T-cell (primary cell): ENCODE data around the gene RPH3AL. TPM values are rescaled to one million over a fixed set of nuclear protein-coding genes. Genes with fewer than 3 reads are reported as not detected.
A peak's percentile ranks its signal among the peaks of the same experiment; 100 is the strongest.
"Not testable (repeated sequence)": the region's sequence is repeated elsewhere in the genome, so short reads cannot be mapped to it uniquely, and the experiment has no call there.

Experiments used
- ATAC-seq, 4 experiments: fragments of 200-7000 bp in 3 of 4; fragments of 150-1000 bp in 1 of 4; cut with Tn5 transposase; replicated peaks in 1 of 4; 1 replicate in 3 of 4; 2 replicates in 1 of 4; pipeline ENCODE4 v1.10.0; 2021; ENCODE audit warnings: moderate library complexity in 3 of 4, mild to moderate bottlenecking in 2 of 4, moderate number of reproducible peaks in 1 of 4
- CTCF ChIA-PET, 2 donors: fragments of 300-600 bp; sonication (Branson Sonifier 250); formaldehyde crosslinking; loops; one replicate each; lab custom pipeline; 2022; ENCODE audit warnings: antibody characterized with exemption in 2 of 2; lab: Charles Lee
- POLR2A ChIA-PET, 2 donors: fragments of 300-600 bp; sonication (Branson Sonifier 250); formaldehyde crosslinking; loops; one replicate each; lab custom pipeline; 2022; ENCODE audit warnings: antibody characterized with exemption in 2 of 2; lab: Charles Lee
- DNase-seq, 35 experiments: peaks; one replicate each; pipeline versions ENCODE4 v3.0.0 to v3.0.0-alpha.2; 2013 to 2023
- H3K27ac ChIP-seq: one replicate; pipeline ENCODE4 v1.5.1; 2013; ENCODE audit warnings: low read length
- H3K27me3 ChIP-seq, 2 experiments: replicated peaks in 1 of 2; 1 replicate in 1 of 2; 2 replicates in 1 of 2; pipeline versions ENCODE4 v1.6.1 to v1.7.0; 2013; ENCODE audit warnings: low read length in 1 of 2, mixed read lengths in 1 of 2; ENCODE audit not compliant: control insufficient read depth in 2 of 2, insufficient read depth in 2 of 2; ENCODE audit errors: extremely low read depth in 1 of 2
- H3K36me3 ChIP-seq, 2 donors: 1 replicate in 1 of 2; 2 replicates in 1 of 2; pipeline versions ENCODE4 v1.6.1 to v1.7.0; 2013; ENCODE audit warnings: low read length in 1 of 2; ENCODE audit not compliant: control insufficient read depth in 2 of 2, insufficient read depth in 1 of 2; ENCODE audit errors: extremely low read depth in 1 of 2
- H3K4me1 ChIP-seq, 2 experiments: 1 replicate in 1 of 2; 2 replicates in 1 of 2; pipeline versions ENCODE4 v1.6.1 to v1.7.0; 2013; ENCODE audit warnings: low read length in 2 of 2, mixed read lengths in 1 of 2; ENCODE audit not compliant: insufficient read depth in 2 of 2, control insufficient read depth in 1 of 2; ENCODE audit errors: extremely low read depth in 1 of 2
- H3K4me3 ChIP-seq, 2 donors: 1 replicate in 1 of 2; 2 replicates in 1 of 2; pipeline versions ENCODE4 v1.5.1 to v1.7.0; 2013; ENCODE audit warnings: mild to moderate bottlenecking in 2 of 2, low read length in 1 of 2, moderate library complexity in 1 of 2; ENCODE audit not compliant: control insufficient read depth in 1 of 2; ENCODE audit errors: extremely low read depth in 1 of 2
- H3K9me3 ChIP-seq: 2 replicates; pipeline ENCODE4 v1.7.0; 2013
- H3K27ac Mint-ChIP-seq, 2 donors: one replicate each; pipeline ENCODE4 v1.8.0; 2020 to 2021; ENCODE audit warnings: mild to moderate bottlenecking in 2 of 2, mixed read lengths in 2 of 2
- H3K27me3 Mint-ChIP-seq, 2 donors: one replicate each; pipeline ENCODE4 v1.8.0; 2021 to 2022; ENCODE audit warnings: mixed read lengths in 2 of 2
- H3K36me3 Mint-ChIP-seq: one replicate; pipeline ENCODE4 v1.8.0; 2021; ENCODE audit warnings: mixed read lengths
- H3K4me1 Mint-ChIP-seq, 3 donors: one replicate each; pipeline ENCODE4 v1.8.0; 2020 to 2022; ENCODE audit warnings: mixed read lengths in 3 of 3, mild to moderate bottlenecking in 1 of 3
- H3K4me3 Mint-ChIP-seq, 3 donors: one replicate each; pipeline ENCODE4 v1.8.0; 2020 to 2022; ENCODE audit warnings: mild to moderate bottlenecking in 3 of 3, mixed read lengths in 3 of 3, moderate library complexity in 3 of 3
- H3K9me3 Mint-ChIP-seq, 3 donors: one replicate each; pipeline ENCODE4 v1.8.0; 2020 to 2022; ENCODE audit warnings: mixed read lengths in 3 of 3
- WGBS: methylation state at CpG from one replicate; pipeline ENCODE4 v1.1.5; 2013; ENCODE audit warnings: missing lambda C conversion rate; ENCODE audit not compliant: insufficient coverage; 5-methylcytosine and 5-hydroxymethylcytosine counted together
- total RNA-seq, 35 experiments: library from RNA in 6 of 35; stranded (reverse) in 6 of 35; fragments of 120-200 nt in 1 of 35; gene quantifications; one replicate each; pipeline versions ENCODE4 v1.2.1 to v1.2.4 and lab custom pipeline; 2013 to 2026

The RPH3AL gene
- total RNA-seq, 5 donors from 2014 or later (not counting 1 experiment from before 2014, with no cell fraction given) = 4.5 to 10.5 (median 5.3) TPM

GRCh38 chr17:372157-373152 lies 19.8 kb upstream of the RPH3AL start:
- H3K27ac Mint-ChIP-seq = no peak overlapping the region
- H3K4me1 ChIP-seq = peaks cover 0 to 2% of the 10 kb centered on the region in 2 experiments
- ChIA-PET POLR2A (no interaction called here), CTCF (no interaction called here)
- H3K27me3 Mint-ChIP-seq = no peaks in the 10 kb centered on the region
- peaks cover 0 to 2% of the 10 kb centered on the region in 2 experiments for H3K27me3 ChIP-seq
- H3K4me3 ChIP-seq = no peak overlapping the region
- no peak overlapping the region for H3K4me3 Mint-ChIP-seq
- peaks cover 6 to 8% (median 7%) of the 10 kb centered on the region in 3 donors for H3K4me1 Mint-ChIP-seq
- 85% methylated on average over 8 of the region's 18 CpGs for WGBS
- H3K27ac ChIP-seq = no peak overlapping the region
- H3K36me3 ChIP-seq = no peaks in the 10 kb centered on the region
- no peak for ATAC-seq
- DNase-seq = no peak
- H3K36me3 Mint-ChIP-seq = peaks cover 17% of the 10 kb centered on the region
- H3K9me3 Mint-ChIP-seq = peaks cover 4 to 9% (median 8%) of the 10 kb centered on the region in 3 donors
- H3K9me3 ChIP-seq = peaks cover 2% of the 10 kb centered on the region

- 93% methylated on average over 3 of the region's 13 CpGs for WGBS
- peaks cover 17% of the 10 kb centered on the region for H3K36me3 Mint-ChIP-seq
These were observed 19.0 kb upstream of the RPH3AL start for GRCh38 chr17:371583-371982.

GRCh38 chr17:367656-368055 lies 15.0 kb upstream of the RPH3AL start:
- H3K9me3 Mint-ChIP-seq, H3K27me3 Mint-ChIP-seq, H3K9me3 ChIP-seq, H3K36me3 ChIP-seq, CTCF ChIA-PET, DNase-seq, ATAC-seq, H3K27ac ChIP-seq, H3K4me3 ChIP-seq, POLR2A ChIA-PET, H3K27ac Mint-ChIP-seq: not testable (repeated sequence)
- Mint-ChIP-seq H3K4me3 (peak overlapping the region in 1 of 3 donors; percentile 50), H3K4me1 (peaks cover 18 to 32% (median 24%) of the 10 kb centered on the region in 3 donors), H3K36me3 (peaks cover 17% of the 10 kb centered on the region)
- peaks cover 0 to 13% of the 10 kb centered on the region in 2 experiments for H3K27me3 ChIP-seq
- H3K4me1 ChIP-seq = peaks cover 0 to 15% of the 10 kb centered on the region in 2 experiments
- WGBS = 97% methylated on average over 13 of the region's 17 CpGs

More at GRCh38 chr17:371583-371982, 19.0 kb upstream of the RPH3AL start:
- no peak for DNase-seq
- H3K27me3 Mint-ChIP-seq = no peaks in the 10 kb centered on the region
- peaks cover 9 to 13% (median 13%) of the 10 kb centered on the region in 3 donors for H3K4me1 Mint-ChIP-seq
- Histone ChIP-seq H3K4me1 (peaks cover 0 to 10% of the 10 kb centered on the region in 2 experiments), H3K9me3 (peaks cover 2% of the 10 kb centered on the region), H3K36me3 (no peaks in the 10 kb centered on the region), H3K27me3 (peaks cover 0 to 3% of the 10 kb centered on the region in 2 experiments), H3K4me3 (no peak overlapping the region), H3K27ac (no peak overlapping the region)
- POLR2A ChIA-PET = no interaction called here
- no peak overlapping the region for H3K27ac Mint-ChIP-seq
- ATAC-seq = no peak
- CTCF ChIA-PET = no interaction called here
- no peak overlapping the region for H3K4me3 Mint-ChIP-seq
- peaks cover 4 to 9% (median 8%) of the 10 kb centered on the region in 3 donors for H3K9me3 Mint-ChIP-seq

- H3K4me3 ChIP-seq, H3K9me3 Mint-ChIP-seq, H3K27me3 Mint-ChIP-seq, POLR2A ChIA-PET, H3K27ac ChIP-seq, H3K9me3 ChIP-seq, H3K36me3 ChIP-seq: not testable (repeated sequence)
- ATAC-seq (peak in 1 of 4 experiments; percentile 49), DNase-seq (peak in 4 of 35 experiments; percentile 14 to 24 (median 18))
- peaks cover 17% of the 10 kb centered on the region for H3K36me3 Mint-ChIP-seq
- peak overlapping the region in 2 of 3 donors; percentile 9 to 47 for H3K4me3 Mint-ChIP-seq
- peaks cover 0 to 13% of the 10 kb centered on the region in 2 experiments for H3K27me3 ChIP-seq
- CTCF ChIA-PET = interaction anchor here (0.5 to 0.6 kb wide), 2 partner anchors 45 to 562 kb away, joined by 3 to 11 read pairs; no protein-coding TSS in a partner anchor
- H3K4me1 ChIP-seq = peaks cover 0 to 15% of the 10 kb centered on the region in 2 experiments
- H3K4me1 Mint-ChIP-seq = peaks cover 18 to 32% (median 24%) of the 10 kb centered on the region in 3 donors
- 55% methylated on average over 22 of the region's 33 CpGs for WGBS
- H3K27ac Mint-ChIP-seq = peak overlapping the region in 1 of 2 donors; percentile 34
These were observed 14.3 kb upstream of the RPH3AL start for GRCh38 chr17:366657-367615.

- H3K9me3 ChIP-seq = peaks cover 2% of the 10 kb centered on the region
- ChIA-PET CTCF (no interaction called here), POLR2A (no interaction called here)
- no peaks in the 10 kb centered on the region for H3K36me3 ChIP-seq
- ATAC-seq = peak in 1 of 4 experiments; percentile 45
- no peaks in the 10 kb centered on the region for H3K27me3 Mint-ChIP-seq
- H3K27ac Mint-ChIP-seq = no peak overlapping the region
- 21% methylated on average over 2 of the region's 9 CpGs for whole genome bisulfite sequencing
- H3K36me3 Mint-ChIP-seq = peaks cover 17% of the 10 kb centered on the region
- peaks cover 0 to 15% of the 10 kb centered on the region in 2 experiments for H3K4me1 ChIP-seq
- H3K9me3 Mint-ChIP-seq = peaks cover 4 to 9% (median 8%) of the 10 kb centered on the region in 3 donors
- no peak overlapping the region for H3K27ac ChIP-seq
- no peak for DNase-seq
- peaks cover 0 to 13% of the 10 kb centered on the region in 2 experiments for H3K27me3 ChIP-seq
- no peak overlapping the region for H3K4me3 ChIP-seq
- H3K4me1 Mint-ChIP-seq = peaks cover 18 to 32% (median 24%) of the 10 kb centered on the region in 3 donors
- H3K4me3 Mint-ChIP-seq = peak overlapping the region in 1 of 3 donors; percentile 33
These were observed 12.2 kb upstream of the RPH3AL start for GRCh38 chr17:364766-365165.
